Stimulated activated CD8-positive, alpha-beta memory T cell treated with anti-CD3 and anti-CD28 coated beads, Interleukin-12 subunit alpha, Interleukin-12 subunit beta, amount 100 ng/mL, for 4 hours (primary cell): Measurements from ENCODE around the gene CCDC24.

Experiments used
- DNase-seq: peaks from one replicate; pipeline ENCODE4 v3.0.0-alpha.2; 2020; ENCODE audit warnings: low read depth

Gene CCDC24

DNA sequence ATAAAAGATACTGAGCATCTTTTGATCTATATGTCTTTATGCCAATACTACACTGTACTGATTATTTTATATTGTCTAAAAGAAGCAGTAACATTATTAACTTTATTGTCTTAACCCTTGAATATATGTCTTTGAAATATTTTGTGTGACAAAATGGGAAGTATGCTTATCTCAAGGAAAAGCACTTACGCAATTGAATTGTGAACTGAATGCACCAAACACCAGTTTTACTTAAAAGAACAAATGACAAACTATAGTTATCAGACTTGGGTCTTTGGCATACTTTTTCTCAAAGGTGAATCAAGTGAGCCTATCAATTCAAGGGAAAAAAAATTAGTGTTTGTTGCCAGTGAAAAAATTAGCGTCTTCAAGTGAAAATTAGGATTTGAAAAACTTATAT lies 49.0 kb downstream of the CCDC24 start:
- DNase-seq = no peak

DNA sequence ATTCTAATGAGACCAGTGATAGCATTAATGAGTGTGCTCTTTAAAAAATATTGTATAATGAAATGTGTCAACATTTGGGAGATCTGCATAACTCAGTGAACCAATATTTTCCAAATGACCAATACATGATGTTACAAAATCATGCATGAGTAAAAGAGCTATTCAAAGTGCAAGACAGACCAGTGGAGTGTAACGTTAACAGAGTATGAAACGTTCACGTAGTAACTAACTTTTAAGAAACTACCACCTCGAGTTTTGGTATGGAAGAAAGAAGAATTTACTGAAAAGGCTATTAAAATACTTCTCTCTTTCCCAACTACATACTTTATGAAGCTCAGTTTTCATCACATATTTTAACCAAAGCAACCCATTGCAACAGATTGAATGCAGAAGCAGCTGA lies 49.4 kb downstream of the CCDC24 start:
- no peak for DNase-seq

GRCh38 chr1:44043176-44044070 lies 52.0 kb downstream of the CCDC24 start:
- DNase-seq = no peak

DNA sequence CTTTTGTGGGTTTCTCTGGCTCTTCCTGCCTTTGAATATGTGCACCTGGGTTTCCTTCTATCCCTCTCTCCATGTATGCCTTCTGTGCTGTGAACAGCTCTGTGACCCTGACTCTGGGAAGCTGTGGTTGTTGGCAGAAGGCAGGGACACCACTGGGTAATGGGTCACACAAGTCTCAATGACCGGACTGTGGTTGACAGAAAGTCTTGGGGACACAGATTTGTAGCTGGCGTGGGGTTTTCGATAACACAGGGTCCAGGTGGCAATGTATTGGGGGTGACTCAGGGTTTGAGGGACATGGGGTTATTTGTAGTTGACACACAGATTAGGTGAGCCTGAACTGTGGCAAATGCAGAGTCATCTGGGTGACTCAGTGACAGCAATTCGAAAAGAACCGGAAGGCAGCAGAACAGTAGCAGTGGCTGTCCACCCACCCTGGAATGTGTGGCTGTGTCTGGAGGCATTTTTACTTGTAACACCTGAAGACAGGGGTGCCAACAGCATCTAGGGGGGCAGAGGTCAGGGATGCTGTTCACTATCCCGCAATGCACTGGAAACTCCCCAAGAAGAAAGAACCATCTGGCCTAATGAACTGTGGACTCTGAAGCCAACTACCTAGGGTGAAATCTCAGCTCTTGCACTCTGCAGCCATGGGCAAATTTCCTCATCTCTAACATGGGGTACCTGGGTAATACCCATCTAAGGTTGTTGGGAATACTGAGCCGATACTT lies 52.8 kb downstream of the CCDC24 start:
- DNase-seq = no peak

GRCh38 chr1:44045064-44045463 lies 53.7 kb downstream of the CCDC24 start:
- no peak for DNase-seq
